Motor neuron (in vitro differentiated cells): ENCODE results near the gene MCM9. TPM values are rescaled to one million over a fixed set of nuclear protein-coding genes. Genes with fewer than 3 reads are reported as not detected.

Experiments
- ATAC-seq, 8 experiments: fragments of 200-7000 bp; cut with Tn5 transposase; replicated peaks in 6 of 8; 2 replicates each; pipeline ENCODE4 v1.8.0; 2021; ENCODE audit warnings: mild to moderate bottlenecking in 8 of 8, moderate library complexity in 8 of 8
- H3K27ac ChIP-seq, 2 donors: fragments of 250-450 bp; sonication (Bioruptor Pico); 2 replicates each; pipeline ENCODE4 v1.9.0; 2021; ENCODE audit warnings: antibody characterized with exemption in 2 of 2, mild to moderate bottlenecking in 2 of 2, moderate library complexity in 1 of 2
- H3K4me1 ChIP-seq, 2 donors: fragments of 250-450 bp; sonication (Bioruptor Pico); replicated peaks in 1 of 2; 2 replicates each; pipeline ENCODE4 v1.6.1; 2021; ENCODE audit warnings: antibody characterized with exemption in 2 of 2, mild to moderate bottlenecking in 2 of 2, moderate library complexity in 1 of 2
- H3K4me3 ChIP-seq, 5 donors: fragments of 250-450 bp; sonication (Bioruptor Pico); 2 replicates each; pipeline ENCODE4 v1.9.0; 2021; ENCODE audit warnings: antibody characterized with exemption in 5 of 5, mild to moderate bottlenecking in 5 of 5, moderate library complexity in 4 of 5
- WGBS, 10 experiments: fragments of 450-650 bp; shearing (Covaris generic); methylation state at CpG; one replicate each; pipeline ENCODE4 v1.0.0; 2022; 5-methylcytosine and 5-hydroxymethylcytosine counted together
- in situ Hi-C, 9 experiments: fragments of 400-800 bp; cut with MboI; loops; one replicate each; pipeline ENCODE4 v1.15.0; 2021; ENCODE audit warnings: low sequenced_read_pairs in 9 of 9, low pct_unique_long_range_greater_than_20kb in 2 of 9; ENCODE audit not compliant: unreplicated experiment in 9 of 9
- total RNA-seq, 8 experiments: library from RNA; unstranded; fragments of 300-600 nt; gene quantifications; 2 replicates each; pipeline versions ENCODE4 v1.2.3 to v1.2.4, GENCODE V29; 2022

MCM9 gene
- 10 to 100 TPM in 5 of 8 experiments, 1 to 10 TPM in 3; 6.5 to 21.4 (median 12.7) TPM for total RNA-seq

DNA sequence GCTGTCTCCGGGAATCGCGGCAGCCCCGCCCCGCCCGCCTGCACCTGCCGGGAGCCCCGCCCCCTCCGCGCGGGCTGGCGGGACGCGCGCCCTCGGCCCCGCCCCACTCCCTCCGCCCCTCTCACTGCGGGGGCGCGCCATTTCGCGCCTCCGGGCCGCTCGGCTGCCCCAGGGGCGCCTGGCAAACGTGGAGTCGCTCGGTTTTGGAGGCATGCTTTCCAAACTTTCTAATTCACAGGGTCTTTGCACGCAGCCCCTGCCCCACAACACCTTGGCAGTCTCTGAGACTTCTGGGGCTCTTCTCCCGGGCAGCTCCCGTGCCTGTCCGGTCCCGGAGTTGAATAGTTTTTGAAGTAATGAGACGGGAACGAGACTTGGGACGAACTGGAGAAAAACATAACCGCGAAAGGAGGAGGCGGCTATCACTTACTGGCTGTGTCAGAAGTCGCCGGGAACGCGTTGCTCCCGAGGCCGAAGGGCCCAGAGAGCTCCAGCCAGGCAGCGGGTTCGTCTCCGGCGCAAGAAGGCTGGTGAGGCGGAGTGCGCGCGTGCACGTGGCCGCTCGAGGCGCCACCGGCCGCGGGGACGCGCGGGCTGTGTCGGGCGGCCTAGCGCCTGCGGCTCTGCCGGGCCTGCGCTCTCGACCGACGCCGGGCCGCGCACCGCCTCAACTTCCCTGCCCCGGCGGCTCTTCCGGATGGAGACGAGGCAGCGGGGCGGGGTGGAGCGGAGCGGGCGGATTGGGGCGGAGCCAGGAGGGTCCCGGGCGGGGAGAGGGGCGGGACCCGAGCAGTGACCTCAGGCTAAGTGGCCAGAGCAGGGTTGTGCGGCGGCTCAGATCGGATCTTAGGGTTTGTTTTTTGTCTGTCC lies at the start of gene MCM9:
Gene MCM9, minus strand, starts transcription at position 699 of the 870 bp plus-strand sequence. CDS start 3,436 bp downstream, outside the sequence.
- Histone ChIP-seq H3K4me1 (peaks cover 0 to 5% of the 10 kb centered on the region in 2 donors), H3K27ac (peak within 1 kb of the TSS; percentile 59 to 69), H3K4me3 (peak within 1 kb of the TSS; percentile 42 to 69 (median 56))
- in situ Hi-C loops: no loop called here
- 0 to 1% (median 0%) methylated on average over 3 to 28 of the region's 95 CpGs; no CpG with 5 or more reads in 4 of the 10 experiments for WGBS, 10 experiments
- peak; percentile 94 to 97 (median 96) for ATAC-seq

GRCh38 chr6:118984342-118984741 lies 49.4 kb upstream of the MCM9 start:
- peaks cover 0 to 5% of the 10 kb centered on the region in 2 donors for H3K4me1 ChIP-seq
- 100% methylated on average over 1 to 2 of the region's 2 CpGs; no CpG with 5 or more reads in 3 of the 10 experiments for WGBS, 10 experiments
- H3K4me3 ChIP-seq: no peak overlapping the region
- in situ Hi-C loops: no loop called here
- ATAC-seq: no peak
- H3K27ac ChIP-seq: no peak overlapping the region

GRCh38 chr6:118982575-118982911 lies 47.6 kb upstream of the MCM9 start:
- WGBS, 10 experiments: 5 to 100% (median 90%) methylated on average over 2 to 3 of the region's 3 CpGs; no CpG with 5 or more reads in 1 of the 10 experiments

GRCh38 chr6:118981884-118982574 lies 47.1 kb upstream of the MCM9 start:
- ATAC-seq: peak in 6 of 8 experiments; percentile 45 to 85 (median 74)
- 11 to 90% (median 66%) methylated on average over 1 to 6 of the region's 6 CpGs for WGBS, 10 experiments
- in situ Hi-C loops: no loop called here

More at GRCh38 chr6:118982575-118982911, 47.6 kb upstream of the MCM9 start:
- peak in 1 of 8 experiments; percentile 3 for ATAC-seq
- no peak overlapping the region for H3K4me3 ChIP-seq
- no peak overlapping the region for H3K27ac ChIP-seq
- in situ Hi-C loops: no loop called here
- H3K4me1 ChIP-seq: peaks cover 0 to 5% of the 10 kb centered on the region in 2 donors

GRCh38 chr6:118980063-118980462 lies 45.1 kb upstream of the MCM9 start:
- in situ Hi-C loops: no loop called here
- no peak overlapping the region for H3K27ac ChIP-seq
- peaks cover 0 to 5% of the 10 kb centered on the region in 2 donors for H3K4me1 ChIP-seq
- ATAC-seq: no peak
- H3K4me3 ChIP-seq: no peak overlapping the region
- WGBS, 10 experiments: 20 to 96% (median 87%) methylated on average over 1 to 5 of the region's 5 CpGs; no CpG with 5 or more reads in 1 of the 10 experiments

More at GRCh38 chr6:118981884-118982574, 47.1 kb upstream of the MCM9 start:
- Histone ChIP-seq H3K4me1 (peaks cover 0 to 5% of the 10 kb centered on the region in 2 donors), H3K4me3 (no peak overlapping the region), H3K27ac (no peak overlapping the region)

GRCh38 chr6:118974790-118975189 lies 39.8 kb upstream of the MCM9 start:
- no peak overlapping the region for H3K27ac ChIP-seq
- WGBS, 10 experiments: 60 to 100% (median 89%) methylated on average over 1 of the region's 1 CpG; no CpG with 5 or more reads in 2 of the 10 experiments
- no peaks in the 10 kb centered on the region for H3K4me1 ChIP-seq
- no peak overlapping the region for H3K4me3 ChIP-seq
- ATAC-seq: no peak
- in situ Hi-C loops: loop anchor here in 3 of 9 experiments (25.0 kb wide), 1 partner anchor 138 kb away; no protein-coding TSS in a partner anchor

- Histone ChIP-seq H3K4me1 (no peaks in the 10 kb centered on the region), H3K4me3 (no peak overlapping the region), H3K27ac (no peak overlapping the region)
- in situ Hi-C loops: loop anchor here in 3 of 9 experiments (25.0 kb wide), 1 partner anchor 141 kb away; no protein-coding TSS in a partner anchor
- peak in 1 of 8 experiments; percentile 50 for ATAC-seq
- 85 to 100% (median 96%) methylated on average over 1 of the region's 1 CpG; no CpG with 5 or more reads in 2 of the 10 experiments for WGBS, 10 experiments
Measured at GRCh38 chr6:118971682-118972081, 36.7 kb upstream of the MCM9 start.

- Histone ChIP-seq H3K4me3 (no peak overlapping the region), H3K4me1 (no peaks in the 10 kb centered on the region), H3K27ac (no peak overlapping the region)
- no peak for ATAC-seq
- in situ Hi-C loops: loop anchor here in 3 of 9 experiments (25.0 kb wide), 1 partner anchor 141 kb away; no protein-coding TSS in a partner anchor
- 69 to 100% (median 98%) methylated on average over 3 of the region's 3 CpGs; no CpG with 5 or more reads in 1 of the 10 experiments for WGBS, 10 experiments
Measured at GRCh38 chr6:118970866-118971265, 35.9 kb upstream of the MCM9 start.

GRCh38 chr6:118968416-118968815 lies 33.5 kb upstream of the MCM9 start:
- no peak overlapping the region for H3K27ac ChIP-seq
- ATAC-seq: peak in 3 of 8 experiments; percentile 46 to 48 (median 47)
- in situ Hi-C loops: loop anchor here in 4 of 9 experiments (10.0 to 25.0 kb wide), 2 partner anchors 144 to 146 kb away; no protein-coding TSS in a partner anchor
- no peak overlapping the region for H3K4me3 ChIP-seq
- WGBS, 10 experiments: 0 to 85% (median 56%) methylated on average over 1 to 2 of the region's 2 CpGs
- H3K4me1 ChIP-seq: no peaks in the 10 kb centered on the region

DNA sequence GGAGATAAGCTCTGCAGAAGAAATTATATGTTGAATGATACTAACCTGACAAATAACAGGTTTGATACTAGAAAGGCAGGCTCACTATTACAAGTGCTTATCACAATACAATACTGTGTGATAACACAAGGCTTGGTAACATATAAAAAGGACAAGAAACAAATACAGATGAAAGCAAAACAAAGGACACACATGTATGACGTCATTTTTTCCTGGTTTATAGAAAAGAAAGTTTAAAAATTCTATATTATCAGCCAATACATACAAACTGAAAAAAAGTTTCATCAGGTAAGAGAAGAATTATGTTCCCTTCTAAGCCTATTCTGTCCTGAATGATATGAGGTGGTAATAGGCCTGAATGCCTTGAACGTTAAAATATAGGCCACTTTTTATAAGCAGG lies 32.3 kb upstream of the MCM9 start:
- no peak for ATAC-seq
- Histone ChIP-seq H3K27ac (no peak overlapping the region), H3K4me1 (no peaks in the 10 kb centered on the region), H3K4me3 (no peak overlapping the region)
- 52 to 100% (median 85%) methylated on average over 1 to 2 of the region's 2 CpGs for WGBS, 10 experiments
- in situ Hi-C loops: loop anchor here in 4 of 9 experiments (10.0 to 25.0 kb wide), 2 partner anchors 145 to 148 kb away; no protein-coding TSS in a partner anchor

DNA sequence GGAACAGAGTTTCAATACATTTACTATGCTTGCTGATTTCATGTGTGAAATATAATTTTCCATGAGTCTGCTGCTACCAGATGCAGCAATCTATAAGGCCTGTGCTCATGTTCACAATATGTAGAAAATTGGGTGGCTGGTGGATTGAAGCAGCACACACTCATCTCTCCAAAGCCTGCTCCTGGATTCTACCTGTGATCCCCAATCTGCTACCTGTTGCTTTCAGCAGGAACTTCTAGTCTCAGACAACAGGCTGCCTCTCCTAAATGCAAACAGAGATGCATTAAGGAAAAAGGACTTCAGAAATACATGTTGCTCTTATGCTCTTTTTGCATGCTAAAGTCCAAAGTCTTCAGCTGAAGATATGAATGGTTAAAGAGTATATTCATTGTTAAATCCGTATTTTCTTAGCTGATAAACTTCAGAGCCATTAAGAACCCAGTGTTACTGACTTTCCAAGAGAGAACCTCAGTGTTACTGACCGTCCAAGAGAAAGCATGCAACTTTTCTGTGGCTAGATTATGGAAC lies 30.9 kb upstream of the MCM9 start:
- in situ Hi-C loops: loop anchor here in 4 of 9 experiments (10.0 to 25.0 kb wide), 2 partner anchors 146 to 149 kb away; no protein-coding TSS in a partner anchor
- no peak overlapping the region for H3K4me3 ChIP-seq
- WGBS, 10 experiments: 18 to 94% (median 86%) methylated on average over 1 to 2 of the region's 2 CpGs; no CpG with 5 or more reads in 1 of the 10 experiments
- H3K4me1 ChIP-seq: no peaks in the 10 kb centered on the region
- ATAC-seq: no peak
- H3K27ac ChIP-seq: no peak overlapping the region

DNA sequence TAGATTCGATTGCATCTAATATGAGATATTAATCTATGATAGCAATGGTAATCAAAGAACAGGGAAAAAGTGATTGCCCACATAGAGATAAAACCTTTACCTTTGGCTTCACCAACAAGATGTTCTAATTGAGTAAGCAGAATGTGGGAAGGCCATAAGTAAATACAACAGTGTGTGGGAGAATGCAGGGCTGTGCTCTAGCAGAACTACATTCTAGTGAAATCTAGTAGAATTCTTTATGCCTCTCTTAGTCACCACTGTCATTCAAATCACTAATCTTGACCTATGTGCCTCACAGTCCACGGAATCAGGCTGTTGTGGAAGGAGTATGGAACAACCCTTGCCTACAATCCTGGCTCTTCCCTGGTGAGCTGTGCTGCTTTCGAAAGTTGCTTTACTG lies 30.4 kb upstream of the MCM9 start:
- no peak overlapping the region for H3K4me3 ChIP-seq
- H3K4me1 ChIP-seq: no peaks in the 10 kb centered on the region
- no peak overlapping the region for H3K27ac ChIP-seq
- in situ Hi-C loops: loop anchor here in 4 of 9 experiments (10.0 to 25.0 kb wide), 2 partner anchors 147 to 149 kb away; no protein-coding TSS in a partner anchor
- 67 to 100% (median 72%) methylated on average over 1 to 3 of the region's 3 CpGs; no CpG with 5 or more reads in 3 of the 10 experiments for WGBS, 10 experiments
- ATAC-seq: peak in 1 of 8 experiments; percentile 52
